Measurements from ENCODE around the gene ARSK.

DNA sequence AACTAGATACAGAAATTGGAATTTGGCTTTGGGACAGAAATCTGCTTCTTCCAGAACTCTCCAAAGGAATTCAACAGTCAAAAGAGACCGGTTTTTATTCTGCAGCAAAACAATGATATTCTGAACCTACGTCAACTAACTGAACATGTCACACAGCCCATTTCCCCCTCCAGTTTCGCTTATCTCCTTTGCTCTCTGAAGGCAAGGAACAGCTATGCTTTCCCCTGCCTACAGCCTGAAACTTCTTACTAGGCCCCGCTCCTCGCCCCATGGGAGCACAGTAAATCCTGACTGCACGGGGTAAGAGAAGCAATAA lies 612 bp upstream of the ARSK start:
- TF ChIP-seq, protein P1, sequence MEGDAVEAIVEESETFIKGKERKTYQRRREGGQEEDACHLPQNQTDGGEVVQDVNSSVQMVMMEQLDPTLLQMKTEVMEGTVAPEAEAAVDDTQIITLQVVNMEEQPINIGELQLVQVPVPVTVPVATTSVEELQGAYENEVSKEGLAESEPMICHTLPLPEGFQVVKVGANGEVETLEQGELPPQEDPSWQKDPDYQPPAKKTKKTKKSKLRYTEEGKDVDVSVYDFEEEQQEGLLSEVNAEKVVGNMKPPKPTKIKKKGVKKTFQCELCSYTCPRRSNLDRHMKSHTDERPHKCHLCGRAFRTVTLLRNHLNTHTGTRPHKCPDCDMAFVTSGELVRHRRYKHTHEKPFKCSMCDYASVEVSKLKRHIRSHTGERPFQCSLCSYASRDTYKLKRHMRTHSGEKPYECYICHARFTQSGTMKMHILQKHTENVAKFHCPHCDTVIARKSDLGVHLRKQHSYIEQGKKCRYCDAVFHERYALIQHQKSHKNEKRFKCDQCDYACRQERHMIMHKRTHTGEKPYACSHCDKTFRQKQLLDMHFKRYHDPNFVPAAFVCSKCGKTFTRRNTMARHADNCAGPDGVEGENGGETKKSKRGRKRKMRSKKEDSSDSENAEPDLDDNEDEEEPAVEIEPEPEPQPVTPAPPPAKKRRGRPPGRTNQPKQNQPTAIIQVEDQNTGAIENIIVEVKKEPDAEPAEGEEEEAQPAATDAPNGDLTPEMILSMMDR (IDR thresholded peaks at IDR 0.05), result no peak
- TF ChIP-seq POLR2A (IDR thresholded peaks at IDR 0.05), result no peak
